ENCODE measurements around the gene TTC21B.

GRCh38 chr2:165872101-165872791, 81.3 kb downstream of the TTC21B start:
- TF ChIP-seq CTCF (IDR thresholded peaks at IDR 0.05) (no peak), POLR2A (IDR thresholded peaks at IDR 0.05) (no peak)

Measured in thyroid gland (tissue), 4 donors.